NCI-H510A treated with DMSO at 0.1 percent for 48 hours (cell line): ENCODE measurements around the gene TGM2.

Experiments
- DNase-seq: peaks from one replicate; lab custom pipeline; 2025; lab: John Stamatoyannopoulos, UW

The TGM2 gene

DNA sequence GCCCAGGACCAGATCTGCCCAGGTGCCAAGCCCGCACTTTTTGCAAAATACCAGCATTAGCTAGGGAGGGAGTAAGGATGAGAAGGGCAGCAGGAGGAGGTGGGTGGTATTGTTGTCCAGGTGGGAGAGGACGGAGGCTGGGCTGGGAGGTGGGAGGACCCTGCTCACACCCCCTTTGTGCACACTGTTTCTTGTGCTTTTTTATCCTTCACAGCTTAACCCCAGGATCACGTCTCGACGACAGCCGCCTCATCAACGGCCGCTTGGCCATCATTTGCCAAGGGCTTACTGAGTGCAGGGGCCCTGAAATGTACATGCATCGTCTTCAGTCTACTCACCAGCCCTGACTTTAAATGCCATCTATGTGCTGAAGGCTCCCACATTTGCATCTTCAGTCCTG is 12.1 kb upstream of the TGM2 start:
- no peak for DNase-seq

DNA sequence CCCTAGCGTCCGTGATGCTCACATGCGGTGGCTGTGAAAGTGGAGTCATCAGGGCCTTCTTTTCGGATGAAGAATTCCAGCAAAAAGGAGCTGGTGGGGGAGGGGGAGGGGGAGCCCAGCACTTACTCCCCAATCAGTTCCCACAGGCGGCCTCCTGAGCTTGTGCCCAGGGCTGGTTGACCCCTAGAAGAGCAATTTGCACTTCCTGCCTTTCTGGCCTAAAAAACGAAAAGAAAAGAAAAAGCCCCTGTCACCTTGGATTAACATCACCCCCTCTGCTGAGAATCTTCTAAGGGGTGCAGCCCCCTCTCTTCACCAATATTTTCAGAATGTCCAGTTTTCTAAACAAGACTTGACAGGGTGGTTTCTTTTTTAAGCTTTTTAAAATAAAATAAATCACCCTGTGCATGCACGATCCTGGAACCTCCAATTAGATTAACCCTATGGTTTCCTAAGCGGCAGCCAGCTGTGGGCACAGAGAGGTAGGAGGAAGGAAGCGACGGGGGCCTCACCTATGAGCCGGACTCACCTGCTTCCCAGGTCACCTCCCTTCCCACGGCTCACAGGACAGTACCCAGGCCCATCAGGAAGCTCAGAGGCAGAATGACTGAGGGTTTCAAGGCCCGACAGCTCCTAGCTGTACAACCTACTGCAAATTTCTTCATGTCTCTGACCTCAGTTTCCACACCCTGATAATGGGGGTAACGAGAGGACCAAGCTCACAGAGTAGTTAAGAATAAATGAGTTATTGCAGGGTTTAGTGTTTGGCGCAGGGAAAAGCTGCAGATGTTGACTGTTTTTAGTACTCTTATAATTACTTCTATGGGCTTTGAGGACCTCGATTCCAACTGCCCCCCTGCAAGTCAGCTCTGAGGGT is 10.5 kb upstream of the TGM2 start:
- no peak for DNase-seq

DNA sequence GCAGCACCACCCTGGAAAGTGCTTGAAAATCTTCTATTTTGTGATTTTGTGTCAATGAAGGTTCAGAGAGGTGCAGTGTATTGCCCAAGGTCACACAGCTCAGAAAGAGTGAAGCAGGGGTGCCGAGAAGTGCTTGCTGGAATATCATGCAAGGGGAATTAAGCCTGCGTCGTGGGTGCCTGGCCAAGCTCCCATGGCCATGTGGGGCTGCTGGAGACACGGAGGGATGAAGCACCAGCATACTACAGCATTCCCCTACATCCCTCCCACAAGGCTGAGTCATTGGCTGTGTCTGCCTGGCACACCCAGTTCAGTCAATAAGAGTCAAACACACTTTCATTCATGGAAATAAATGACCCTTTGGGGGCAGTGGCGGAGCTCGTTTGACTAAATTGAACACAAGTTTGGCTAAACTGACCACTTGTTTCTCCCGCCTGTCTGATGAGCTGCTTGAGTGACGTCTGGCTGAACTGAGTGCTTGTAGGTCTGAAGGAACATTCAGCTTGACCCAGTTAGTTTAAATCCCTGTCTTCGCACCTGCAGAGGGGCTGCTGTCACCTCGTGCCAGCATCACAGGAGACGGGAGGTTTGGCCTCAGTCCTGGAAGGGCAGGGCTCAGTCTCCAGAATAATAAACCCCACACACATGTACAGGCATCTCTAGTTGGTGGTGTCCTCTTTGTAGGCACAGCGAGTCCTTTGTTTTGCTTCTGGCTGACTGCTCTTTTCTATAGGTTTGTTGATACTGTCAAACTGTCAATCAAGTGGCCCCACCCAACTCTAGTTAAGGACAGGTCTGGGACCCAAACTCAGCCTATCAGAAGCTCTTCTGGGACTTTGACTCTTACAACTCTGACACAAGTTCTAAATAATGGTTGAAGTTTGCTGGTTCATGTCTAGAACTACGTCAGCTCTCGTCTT is 8.4 kb upstream of the TGM2 start:
- DNase-seq = no peak

DNA sequence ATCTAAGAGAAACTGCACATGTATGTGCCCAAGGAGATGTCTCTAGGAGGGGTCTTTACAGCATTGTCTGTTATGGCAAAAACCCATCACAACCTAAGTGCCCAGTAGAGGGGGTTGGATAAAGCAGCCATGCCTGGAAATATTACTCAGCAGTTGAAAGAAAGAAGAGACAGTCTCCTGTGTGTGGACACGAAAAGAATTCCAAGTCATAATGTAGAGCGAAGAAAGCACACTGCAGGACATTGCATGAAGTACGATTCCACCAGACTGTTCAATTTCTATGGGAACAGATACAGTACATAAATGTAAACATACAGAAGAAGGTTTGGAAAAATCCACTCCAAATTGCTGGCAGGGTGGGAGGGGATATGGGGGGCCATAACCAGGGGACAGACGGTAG is 7.3 kb upstream of the TGM2 start:
- DNase-seq = no peak

DNA sequence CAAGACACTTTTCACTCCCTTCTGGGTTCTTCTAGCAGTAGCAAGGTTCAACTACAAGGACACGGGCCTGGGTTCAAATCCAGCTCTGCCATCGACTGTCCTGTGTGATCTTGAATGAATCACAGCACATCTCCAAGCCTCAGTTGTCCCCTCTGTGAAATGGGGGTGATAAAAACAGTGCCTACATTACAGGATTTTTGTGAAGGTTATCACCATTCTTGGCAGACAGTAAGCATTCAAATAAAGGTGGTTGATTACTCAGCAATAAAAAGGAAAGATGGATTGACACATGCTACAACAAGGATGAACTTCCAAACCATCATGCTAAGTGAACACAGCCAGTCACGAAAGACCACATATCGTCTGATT is 6.6 kb upstream of the TGM2 start:
- no peak for DNase-seq

DNA sequence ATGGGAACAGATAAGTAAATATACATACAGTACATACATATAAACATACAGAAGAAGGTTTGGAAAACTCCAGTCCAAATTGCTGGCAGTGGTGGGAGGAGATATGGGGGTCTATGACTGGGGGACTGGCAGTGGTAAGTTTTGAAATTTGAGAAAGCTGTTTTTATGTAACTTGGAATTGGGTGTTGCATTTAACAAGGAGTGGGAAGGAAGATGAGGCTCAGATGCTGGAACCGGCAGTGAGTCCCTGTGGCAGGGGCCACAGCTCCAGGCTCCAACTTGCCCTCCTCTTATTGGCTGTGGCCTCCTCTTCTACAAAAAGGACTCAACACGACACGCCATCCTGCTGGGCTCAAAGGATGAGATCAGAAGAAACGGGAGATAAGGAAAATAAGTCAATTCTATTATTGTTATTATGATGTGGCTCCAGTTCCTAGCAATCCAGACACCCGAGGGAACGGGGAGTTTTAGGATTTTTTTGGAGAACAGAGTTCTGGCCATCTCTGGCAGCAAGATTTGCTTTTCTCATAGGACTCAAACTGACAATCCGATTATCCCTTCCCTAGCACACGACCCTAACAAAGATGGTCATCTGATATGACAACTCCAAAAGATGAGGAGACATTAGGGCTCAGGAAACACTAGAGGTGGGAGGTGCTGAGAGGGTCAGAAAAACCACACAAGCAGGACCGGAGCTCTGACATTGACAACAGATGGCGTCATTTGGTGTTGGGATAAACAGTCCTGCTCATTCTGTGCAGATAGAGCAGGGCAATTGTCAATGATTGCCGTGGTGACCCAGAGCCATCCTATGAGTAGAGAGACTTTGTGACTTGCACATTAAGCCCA is 6.0 kb upstream of the TGM2 start:
- DNase-seq = no peak

DNA sequence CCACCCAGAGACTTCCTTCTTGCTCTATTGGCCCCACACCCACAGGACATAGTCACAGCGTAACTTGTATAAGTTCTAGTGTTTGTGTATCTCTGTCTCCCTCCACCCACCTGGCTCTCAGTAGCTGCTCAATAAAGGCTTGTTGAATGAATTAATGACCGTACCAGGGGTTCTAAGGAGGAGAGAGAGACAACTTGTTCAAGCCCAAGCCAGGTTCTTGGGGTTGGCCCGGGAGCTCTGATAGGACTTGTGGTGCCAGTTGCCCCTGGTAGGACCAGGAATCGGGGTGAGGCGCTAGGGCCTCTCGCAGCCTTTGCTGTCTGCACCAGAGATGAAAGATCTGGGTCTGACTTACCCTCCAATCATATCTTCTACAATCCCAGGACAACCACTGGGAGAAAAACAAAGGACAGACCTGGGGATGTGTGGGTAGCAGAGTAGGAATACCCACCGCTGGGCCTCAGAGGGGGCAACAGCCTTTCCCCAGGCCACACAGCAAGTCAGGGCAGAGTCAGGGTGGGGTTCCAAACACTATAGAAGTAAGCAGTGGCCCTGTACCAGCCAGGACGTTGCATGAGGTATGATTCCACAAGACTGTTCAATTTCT is 5.3 kb upstream of the TGM2 start:
- DNase-seq = no peak

DNA sequence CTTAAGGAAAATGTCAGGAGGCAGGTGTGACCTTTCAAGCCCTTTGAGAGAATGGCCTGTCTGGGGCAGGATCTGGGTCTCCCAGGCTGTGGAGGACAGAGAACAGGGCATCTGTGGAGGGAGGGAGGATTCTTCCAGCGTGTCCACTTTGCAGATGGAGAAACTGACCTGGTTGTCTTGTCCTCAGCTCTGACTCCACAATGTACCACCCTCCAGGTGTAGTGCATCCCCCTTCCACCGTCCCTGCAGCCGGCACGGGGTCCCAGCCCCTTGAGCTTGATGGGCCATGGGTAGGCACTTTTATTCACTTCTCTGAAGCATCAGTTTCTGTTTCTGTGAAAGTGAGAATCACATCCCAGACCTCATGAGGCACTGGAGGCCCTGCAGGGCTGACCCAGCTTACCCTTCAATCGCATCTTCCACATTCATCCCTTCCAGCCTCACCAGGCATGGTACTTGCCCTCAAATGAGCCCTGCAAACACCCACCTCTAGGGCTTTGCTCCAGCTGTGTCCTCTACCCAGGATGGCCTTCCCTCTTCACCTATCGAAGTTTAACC is 4.6 kb upstream of the TGM2 start:
- no peak for DNase-seq

DNA sequence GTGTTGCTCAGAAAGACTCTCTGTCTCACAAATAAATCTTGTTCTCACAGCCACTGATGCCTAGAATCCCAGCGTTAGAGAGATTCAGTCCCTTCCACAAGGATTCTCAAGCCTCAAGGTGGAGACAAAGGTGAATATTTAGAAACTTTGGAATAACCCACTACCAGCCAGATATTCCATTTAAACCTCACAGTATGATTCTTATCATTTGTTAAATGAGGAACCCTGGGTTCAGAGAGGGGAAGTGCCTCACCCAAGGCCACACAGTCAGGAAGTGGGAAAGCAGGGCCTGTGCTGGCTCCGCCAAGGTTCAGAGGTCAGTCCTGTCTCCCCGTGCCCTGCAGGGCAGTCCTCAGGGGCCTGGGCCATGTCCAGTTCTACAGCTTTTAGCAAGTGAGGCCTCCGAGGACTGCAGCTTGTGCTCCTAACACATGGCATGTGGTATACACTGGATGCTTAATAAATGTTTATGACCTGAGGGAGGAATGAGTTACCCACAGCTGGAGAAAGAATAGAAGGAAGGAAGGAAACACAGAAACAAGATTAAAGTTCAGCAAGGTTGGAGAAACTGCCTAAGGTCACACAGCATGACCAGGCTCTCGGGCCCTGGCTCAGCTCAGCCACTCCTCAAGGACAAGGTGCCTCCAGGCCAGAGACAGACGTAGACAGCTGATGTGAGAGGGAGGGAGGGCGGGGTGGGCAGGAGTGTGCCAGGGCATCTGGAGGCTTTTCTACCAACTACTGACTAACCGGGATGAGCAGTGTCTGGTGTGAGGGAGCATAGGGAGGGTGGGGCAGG is 3.9 kb upstream of the TGM2 start:
- no peak for DNase-seq

DNA sequence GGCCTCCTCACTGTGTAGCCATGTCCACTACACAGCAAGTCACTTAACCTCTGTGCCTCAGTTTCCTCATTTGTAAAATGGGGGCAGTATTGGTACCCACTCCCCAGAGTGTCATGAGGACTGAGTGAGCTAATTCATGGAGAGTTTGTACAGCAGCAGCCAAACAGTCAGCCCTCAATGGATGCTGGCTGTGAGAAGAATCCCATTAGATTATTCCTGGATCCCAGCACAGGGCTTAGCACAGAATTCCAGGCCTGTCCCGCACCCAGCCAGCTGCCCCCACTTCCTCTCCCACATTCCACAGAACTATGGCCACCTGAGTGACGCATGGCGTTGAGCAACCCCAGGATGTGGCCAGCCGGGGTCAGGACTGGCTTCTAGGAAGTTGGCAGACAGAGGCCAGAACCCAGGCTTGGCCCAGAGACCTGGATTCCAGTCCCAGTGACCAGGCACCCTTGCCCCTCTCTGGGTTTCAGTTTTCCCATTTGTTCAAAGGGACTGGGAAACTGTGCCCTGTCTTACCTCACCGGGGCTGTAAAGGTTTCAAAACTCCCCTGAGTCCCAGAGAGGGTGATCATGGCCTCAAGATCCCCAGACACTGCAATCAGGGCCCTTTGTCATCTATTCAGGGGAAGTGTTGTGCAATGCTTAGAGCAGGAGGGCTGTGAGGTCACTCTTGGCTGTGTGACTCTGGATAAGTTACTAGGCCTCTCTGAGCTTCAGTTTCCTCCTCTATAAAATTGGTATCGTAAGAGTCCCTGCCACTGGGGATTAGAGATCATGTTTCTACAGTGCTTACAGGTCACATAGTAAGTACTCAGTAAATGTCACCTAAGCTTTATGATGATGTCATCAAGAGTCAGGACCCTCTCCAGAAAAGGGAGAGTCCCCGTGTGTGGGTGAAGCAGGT is 3.0 kb upstream of the TGM2 start:
- no peak for DNase-seq

DNA sequence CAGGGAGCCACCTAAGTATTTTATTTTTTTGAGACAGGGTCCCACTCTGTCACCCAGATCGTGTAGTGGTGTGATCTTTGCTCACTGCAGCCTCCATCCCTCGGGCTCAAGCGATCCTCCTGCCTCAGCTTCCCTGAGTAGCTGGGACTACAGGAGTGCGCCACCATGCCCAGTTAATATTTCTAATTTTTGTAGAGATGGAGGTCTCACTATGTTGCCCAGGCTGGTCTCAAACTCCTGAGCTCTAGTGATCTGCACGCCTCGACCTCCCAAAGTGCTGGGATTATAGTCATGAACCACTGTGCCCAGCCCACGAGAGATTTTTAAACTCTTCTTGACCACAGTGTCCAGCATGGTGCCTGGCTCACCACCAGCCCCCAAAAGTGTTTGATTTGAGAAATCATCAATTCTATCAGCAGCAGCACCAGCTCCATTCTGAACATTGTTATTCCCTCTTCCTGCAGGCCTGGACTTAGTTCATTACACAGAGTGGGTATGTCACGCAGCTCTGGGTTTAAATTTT is 2.3 kb upstream of the TGM2 start:
- no peak for DNase-seq

DNA sequence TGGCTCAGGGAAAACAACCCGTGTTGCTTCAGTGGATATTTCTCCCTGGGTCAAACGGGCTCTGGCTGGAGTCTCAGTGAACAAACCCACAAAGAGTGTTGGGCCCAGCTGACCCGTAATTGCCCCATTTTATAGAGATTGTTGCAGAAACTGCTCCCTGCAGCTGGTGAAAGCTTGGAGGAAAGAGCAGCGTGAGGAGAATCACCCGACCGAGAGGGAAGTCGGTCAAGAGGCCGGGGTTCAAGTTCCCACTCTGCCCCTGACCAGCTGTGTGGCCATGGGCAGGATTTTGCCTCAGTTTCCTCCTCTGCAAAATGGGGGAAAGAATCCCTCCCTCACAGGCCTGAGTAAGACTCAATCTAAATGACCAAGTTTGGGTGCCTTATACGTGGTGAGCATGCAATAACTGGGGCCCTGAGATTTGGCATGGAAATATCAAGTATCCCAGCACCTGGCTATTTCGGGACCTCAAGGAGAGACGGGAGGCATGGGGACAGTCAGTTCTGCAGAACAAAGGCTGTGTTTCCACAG is 1.7 kb upstream of the TGM2 start:
- no peak for DNase-seq

DNA sequence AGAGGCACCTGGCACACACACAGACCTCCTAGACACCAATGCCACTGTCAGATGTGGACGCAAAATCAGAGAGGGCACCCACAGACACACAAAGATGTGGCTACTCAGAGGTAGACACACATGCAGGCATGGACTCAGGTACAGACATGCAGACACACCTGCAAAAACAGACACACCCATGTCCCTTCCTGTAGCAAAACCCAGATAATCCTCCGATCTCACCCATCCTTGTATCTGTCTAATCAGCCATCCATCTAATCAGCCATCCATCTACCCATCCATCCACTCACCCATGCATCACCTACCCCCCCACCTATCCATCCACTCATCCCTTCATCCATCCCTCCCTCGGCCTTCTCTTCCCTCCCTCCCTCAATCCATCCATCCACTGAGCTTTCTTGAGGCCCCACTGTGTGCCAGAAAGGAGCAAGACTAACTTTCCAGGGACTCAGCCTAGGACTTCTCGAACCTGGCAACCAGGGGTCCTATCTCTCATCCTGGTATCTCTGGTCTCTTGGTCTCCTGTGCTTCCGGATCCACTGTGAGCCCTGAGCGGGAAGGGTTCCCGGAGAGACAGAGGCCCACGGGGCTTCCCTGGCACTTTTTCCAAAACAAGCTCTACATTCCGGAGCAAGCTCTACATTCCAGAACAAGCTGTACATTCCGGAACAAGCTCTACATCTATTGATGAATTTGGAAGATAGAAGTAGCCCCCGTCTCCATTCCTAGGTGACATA is 1.1 kb upstream of the TGM2 start:
- no peak for DNase-seq

DNA sequence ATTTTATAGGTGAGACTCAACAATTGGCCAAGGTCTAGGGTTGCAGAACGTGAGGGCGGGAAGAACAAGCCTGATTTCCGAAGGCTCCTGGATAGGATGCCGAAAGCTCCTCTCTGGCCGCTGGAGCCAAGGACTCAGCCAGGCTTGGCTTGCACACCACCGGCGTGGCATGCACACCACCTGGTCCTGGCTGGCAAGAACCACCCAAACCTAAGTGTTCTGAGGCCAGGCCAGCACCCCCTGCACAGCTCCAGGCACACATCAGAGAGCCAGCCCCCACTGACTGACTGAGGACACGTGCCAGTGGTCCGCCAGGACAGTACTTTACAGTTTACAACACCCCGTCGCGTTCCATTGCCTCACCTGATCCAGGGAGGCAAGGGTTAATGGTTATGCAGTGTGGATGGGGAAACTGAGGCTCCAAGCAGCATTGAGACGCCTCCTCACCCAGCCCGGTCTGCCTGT is 414 bp downstream of the TGM2 start:
- DNase-seq = no peak

DNA sequence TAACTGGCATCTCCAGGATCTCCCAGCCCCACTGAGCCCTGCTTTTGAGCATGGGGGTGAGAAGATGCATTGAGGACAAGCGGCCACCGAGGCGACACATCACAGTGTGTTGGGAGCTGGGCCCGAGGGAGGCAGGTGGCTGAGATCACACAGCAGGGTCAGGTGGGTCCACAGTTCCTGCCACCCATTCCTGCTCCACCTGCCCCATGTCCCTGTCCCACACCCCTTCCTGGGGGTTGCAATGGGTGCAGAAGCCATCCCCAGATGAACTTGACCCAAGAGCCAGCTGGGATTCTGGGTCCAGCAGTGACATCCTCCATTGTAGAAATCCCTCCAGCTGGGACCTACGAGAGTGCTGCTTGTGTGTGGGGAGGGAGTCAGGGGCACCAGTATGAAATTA is 1.0 kb downstream of the TGM2 start:
- DNase-seq = no peak

DNA sequence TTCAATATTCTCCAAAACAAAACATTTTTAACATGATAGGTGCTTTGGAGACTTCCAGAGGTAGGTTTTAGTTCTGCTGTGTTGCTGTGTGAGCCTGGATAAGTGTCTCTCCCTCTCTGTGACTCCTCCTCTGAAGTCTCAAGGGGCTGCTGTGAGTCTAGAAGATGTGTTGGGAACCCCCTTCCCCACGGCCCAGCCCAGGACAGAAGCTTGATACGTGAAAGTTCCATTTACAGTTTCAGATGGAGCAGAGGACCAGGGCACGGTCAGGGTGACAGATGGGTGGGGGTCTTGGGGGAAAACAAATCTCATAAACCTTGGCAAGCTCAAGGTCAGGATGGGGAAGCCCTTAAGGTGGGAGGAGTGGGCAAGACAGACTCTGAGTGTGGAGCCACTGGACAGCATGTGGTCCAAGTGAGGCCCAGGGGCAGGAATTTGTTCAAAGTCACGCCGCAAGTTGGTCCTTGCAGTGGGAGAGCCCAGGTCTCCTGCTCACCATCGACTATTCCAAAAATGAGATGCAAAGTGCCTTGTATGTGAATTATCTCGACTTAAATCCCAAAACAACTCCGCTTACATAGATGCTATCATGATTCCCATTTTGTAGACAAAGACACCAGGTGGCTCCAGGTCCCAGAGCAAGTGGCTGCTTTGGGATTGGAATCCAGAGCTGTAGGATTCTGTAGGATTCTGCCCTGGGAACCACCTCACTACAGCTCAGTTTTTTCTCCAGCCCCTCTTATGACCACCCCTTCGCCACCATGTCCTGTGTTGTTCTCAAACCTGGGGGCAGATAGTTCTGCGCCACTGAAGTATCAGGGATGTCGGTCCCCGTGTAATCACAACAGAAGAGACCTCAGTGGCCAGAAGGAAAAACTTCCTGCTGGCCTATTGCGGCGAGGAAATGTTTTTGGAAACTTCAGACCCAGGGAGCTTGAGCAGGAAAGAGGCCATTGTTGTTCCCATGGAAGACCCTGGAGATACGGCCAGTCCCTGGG is 1.9 kb downstream of the TGM2 start:
- DNase-seq = no peak

DNA sequence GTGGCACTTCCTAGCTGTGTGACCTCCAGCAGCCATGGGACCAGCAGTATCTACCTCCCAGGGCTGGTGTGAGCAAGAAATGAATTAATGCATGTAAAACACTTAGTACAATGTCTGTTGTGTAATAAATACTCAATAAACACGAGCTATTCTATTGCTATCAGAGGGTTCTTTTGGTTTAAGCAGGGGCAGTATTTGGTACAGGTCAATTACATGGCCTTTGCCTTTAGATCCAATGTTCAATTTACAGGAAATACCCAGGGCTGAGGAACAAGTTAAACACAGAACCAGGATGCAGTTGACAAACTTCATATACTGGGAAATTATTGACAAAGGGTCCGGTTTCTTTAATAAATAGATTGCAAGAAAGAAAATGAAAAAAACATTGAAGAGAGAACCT is 2.9 kb downstream of the TGM2 start:
- DNase-seq = no peak
